Activated gamma-delta T cell treated with anti-CD3 and anti-CD28 coated beads, Interleukin-2, amount 50 U/mL, for 16 hours (primary cell): ENCODE measurements around the gene CAMK1D.
"Not testable (repeated sequence)": the region's sequence is repeated elsewhere in the genome, so short reads cannot be mapped to it uniquely, and the experiment has no call there.

Source experiments
- DNase-seq: peaks from one replicate; pipeline ENCODE4 v3.0.0-alpha.2; 2020; ENCODE audit warnings: low read depth

CAMK1D gene

GRCh38 chr10:12348870-12349628, at the start of gene CAMK1D:
CAMK1D (plus strand) TSS chr10:12349547.
- DNase-seq, result peak; percentile 77

- not testable (repeated sequence) for DNase-seq
Measured at GRCh38 chr10:12301036-12301435, 48.3 kb upstream of the CAMK1D start.

- no peak for DNase-seq
Measured at GRCh38 chr10:12308057-12308456, 41.3 kb upstream of the CAMK1D start.

- DNase-seq, result no peak
Measured at GRCh38 chr10:12308736-12309375, 40.5 kb upstream of the CAMK1D start.

- not testable (repeated sequence) for DNase-seq
Measured at GRCh38 chr10:12309783-12310182, 39.6 kb upstream of the CAMK1D start.

- DNase-seq, result no peak
Measured at GRCh38 chr10:12314836-12315235, 34.5 kb upstream of the CAMK1D start.

GRCh38 chr10:12319076-12319475, 30.3 kb upstream of the CAMK1D start:
- no peak for DNase-seq

- DNase-seq, result no peak
Measured at GRCh38 chr10:12320892-12321291, 28.5 kb upstream of the CAMK1D start.

GRCh38 chr10:12321641-12322040, 27.7 kb upstream of the CAMK1D start:
- no peak for DNase-seq

- DNase-seq, result no peak
Measured at GRCh38 chr10:12322583-12323131, 26.7 kb upstream of the CAMK1D start.

- no peak for DNase-seq
Measured at GRCh38 chr10:12324530-12324929, 24.8 kb upstream of the CAMK1D start.

GRCh38 chr10:12327074-12327473, 22.3 kb upstream of the CAMK1D start:
- DNase-seq, result no peak

- no peak for DNase-seq
Measured at GRCh38 chr10:12327476-12327875, 21.9 kb upstream of the CAMK1D start.

- not testable (repeated sequence) for DNase-seq
Measured at GRCh38 chr10:12328312-12328711, 21.0 kb upstream of the CAMK1D start.

GRCh38 chr10:12332572-12333379, 16.6 kb upstream of the CAMK1D start:
- no peak for DNase-seq

- DNase-seq, result no peak
Measured at GRCh38 chr10:12333380-12334185, 15.8 kb upstream of the CAMK1D start.

GRCh38 chr10:12334186-12334530, 15.2 kb upstream of the CAMK1D start:
- no peak for DNase-seq

GRCh38 chr10:12335169-12335568, 14.2 kb upstream of the CAMK1D start:
- DNase-seq, result not testable (repeated sequence)

GRCh38 chr10:12337453-12338372, 11.6 kb upstream of the CAMK1D start:
- no peak for DNase-seq

- no peak for DNase-seq
Measured at GRCh38 chr10:12338981-12339380, 10.4 kb upstream of the CAMK1D start.

- no peak for DNase-seq
Measured at GRCh38 chr10:12340371-12340770, 9.0 kb upstream of the CAMK1D start.
